Frontal cortex (tissue), 4 donors: Measurements from ENCODE around the gene ABHD12B. TPM values are rescaled to one million over a fixed set of nuclear protein-coding genes. Genes with fewer than 3 reads are reported as not detected.

ENCODE experiments used
- DNase-seq, 2 donors: peaks; one replicate each; pipeline ENCODE4 v3.0.0; 2012; ENCODE audit warnings: low spot score in 2 of 2
- FAIRE-seq: peaks from 2 replicates; lab custom pipeline; 2012; peaks lifted over from hg19 to GRCh38; lab: Jason Lieb, UNC
- total RNA-seq: library from RNA; depleted of rRNA; stranded (reverse); fragments of >200 nt; gene quantifications from one replicate; pipeline ENCODE4 v1.2.3, GENCODE V29; 2014
- donor health status: control.
- donor health status: control.
- donor health status: control.

ABHD12B gene, protein sequence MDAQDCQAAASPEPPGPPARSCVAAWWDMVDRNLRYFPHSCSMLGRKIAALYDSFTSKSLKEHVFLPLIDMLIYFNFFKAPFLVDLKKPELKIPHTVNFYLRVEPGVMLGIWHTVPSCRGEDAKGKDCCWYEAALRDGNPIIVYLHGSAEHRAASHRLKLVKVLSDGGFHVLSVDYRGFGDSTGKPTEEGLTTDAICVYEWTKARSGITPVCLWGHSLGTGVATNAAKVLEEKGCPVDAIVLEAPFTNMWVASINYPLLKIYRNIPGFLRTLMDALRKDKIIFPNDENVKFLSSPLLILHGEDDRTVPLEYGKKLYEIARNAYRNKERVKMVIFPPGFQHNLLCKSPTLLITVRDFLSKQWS
- total RNA-seq: not detected

DNA sequence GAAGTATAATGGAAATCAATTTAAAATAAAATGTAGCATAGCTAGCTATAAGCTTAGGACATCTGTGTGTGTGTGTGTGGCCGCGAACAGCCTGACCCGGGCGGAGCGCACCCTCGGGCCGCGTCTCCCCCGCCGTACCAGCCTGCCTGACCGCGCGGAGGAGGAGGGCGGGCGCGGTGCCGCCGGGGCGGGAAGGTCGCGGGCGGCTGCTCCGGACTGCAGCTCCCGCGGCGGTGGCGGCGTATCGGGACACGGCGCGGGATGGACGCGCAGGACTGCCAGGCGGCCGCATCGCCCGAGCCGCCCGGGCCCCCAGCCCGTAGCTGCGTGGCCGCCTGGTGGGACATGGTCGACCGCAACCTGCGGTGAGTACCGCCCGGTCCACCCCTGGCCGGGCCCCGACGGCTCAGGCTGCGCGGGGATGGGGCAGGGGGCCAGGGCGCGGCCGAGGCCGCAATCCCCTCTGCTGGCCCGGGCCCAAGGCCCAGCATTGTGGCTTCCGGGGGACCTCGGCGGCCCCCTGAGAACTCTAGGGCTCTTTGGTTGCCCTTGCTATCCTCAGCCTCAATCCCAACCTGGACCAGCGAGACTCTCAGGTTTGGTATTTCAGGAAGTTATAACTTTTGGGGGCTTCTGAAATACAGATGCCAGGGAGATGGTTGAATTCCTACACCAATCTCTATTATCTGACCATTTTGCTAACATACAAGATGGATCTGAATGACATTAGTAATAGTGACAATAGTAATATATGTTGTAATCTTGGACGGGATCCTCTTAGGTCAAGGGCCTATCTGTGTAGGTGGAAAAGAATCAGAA is at the start of gene ABHD12B:
Gene ABHD12B, plus strand, starts transcription at position 140 of the 819 bp plus-strand sequence. Its CDS starts 122 bp downstream, at position 262.
- peak in 1 of 2 donors; percentile 44 for DNase-seq
- FAIRE-seq: no peak

DNA sequence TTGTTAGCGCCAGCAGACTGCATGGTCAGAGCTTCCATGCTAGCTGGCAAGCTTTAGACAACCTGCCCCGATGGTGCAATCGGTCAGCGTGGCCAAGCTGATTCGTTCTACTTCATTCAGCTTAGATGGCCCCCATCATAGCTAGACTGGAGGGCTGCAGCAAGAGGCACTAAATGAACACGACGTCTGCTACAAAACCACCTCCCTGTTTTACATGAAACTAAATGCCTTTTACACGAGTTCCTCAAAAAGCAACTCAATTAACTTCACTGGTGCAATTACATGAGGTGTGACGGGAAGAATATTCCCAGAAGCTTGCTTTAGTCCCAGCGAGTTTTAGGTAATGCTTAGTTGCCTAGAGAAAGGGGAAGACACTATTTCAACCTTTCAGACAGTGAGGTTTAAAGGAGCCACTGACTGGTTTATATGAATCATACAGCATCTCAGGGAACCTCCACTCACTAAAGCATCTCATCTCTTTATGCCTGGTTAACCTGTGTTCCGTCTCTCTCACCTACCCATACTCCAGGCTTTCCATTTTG is 49.3 kb upstream of the ABHD12B start:
- no peak for DNase-seq

GRCh38 chr14:50823051-50823761 is 48.6 kb upstream of the ABHD12B start:
- DNase-seq (no peak), FAIRE-seq (no peak)

More for the DNA sequence above, 49.3 kb upstream of the ABHD12B start:
- no peak for FAIRE-seq

DNA sequence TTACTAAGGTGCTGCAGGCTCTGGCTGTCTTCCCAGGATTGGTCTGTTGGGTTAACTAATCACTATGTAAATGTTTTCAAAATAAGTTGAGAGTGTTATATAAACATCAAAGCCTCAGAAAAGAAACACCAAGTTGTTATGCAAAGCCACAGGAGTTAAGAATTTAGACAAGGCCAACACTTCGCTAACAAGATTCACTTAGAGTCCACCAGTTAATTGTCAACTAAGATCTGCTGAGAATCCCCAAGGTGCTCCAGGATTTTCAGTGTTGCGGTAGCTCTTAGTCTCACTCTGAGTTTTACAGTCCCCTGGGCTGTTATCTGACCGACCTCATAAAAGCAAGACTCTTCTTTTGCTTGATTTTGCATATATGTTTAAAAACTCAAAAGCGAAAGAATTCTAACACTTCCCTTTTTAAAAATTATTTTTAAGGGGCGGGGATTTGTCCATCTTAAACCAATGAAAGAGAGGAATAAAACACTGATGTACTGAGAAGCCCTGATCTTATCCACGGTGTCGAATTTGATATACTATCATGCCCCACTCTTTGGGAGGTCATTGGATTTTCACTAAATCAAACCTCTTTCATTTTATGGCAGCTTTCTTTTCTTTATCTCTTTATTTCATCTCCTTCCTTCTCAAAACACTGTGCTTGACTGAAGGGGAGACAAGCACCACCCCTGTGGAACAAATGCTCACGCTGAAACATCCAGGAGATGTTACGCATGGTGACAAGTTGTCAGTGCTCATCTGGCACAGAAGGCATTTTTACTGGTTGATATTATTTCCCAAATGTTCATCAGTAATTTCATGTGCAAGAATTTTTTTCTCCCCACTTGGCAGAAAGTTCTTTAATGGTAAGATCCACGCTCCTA is 47.9 kb upstream of the ABHD12B start:
- DNase-seq: no peak
- no peak for FAIRE-seq

- FAIRE-seq (no peak), DNase-seq (no peak)
Observed at GRCh38 chr14:50825307-50825706, 46.5 kb upstream of the ABHD12B start.

GRCh38 chr14:50826681-50827080 is 45.2 kb upstream of the ABHD12B start:
- FAIRE-seq (no peak), DNase-seq (no peak)

DNA sequence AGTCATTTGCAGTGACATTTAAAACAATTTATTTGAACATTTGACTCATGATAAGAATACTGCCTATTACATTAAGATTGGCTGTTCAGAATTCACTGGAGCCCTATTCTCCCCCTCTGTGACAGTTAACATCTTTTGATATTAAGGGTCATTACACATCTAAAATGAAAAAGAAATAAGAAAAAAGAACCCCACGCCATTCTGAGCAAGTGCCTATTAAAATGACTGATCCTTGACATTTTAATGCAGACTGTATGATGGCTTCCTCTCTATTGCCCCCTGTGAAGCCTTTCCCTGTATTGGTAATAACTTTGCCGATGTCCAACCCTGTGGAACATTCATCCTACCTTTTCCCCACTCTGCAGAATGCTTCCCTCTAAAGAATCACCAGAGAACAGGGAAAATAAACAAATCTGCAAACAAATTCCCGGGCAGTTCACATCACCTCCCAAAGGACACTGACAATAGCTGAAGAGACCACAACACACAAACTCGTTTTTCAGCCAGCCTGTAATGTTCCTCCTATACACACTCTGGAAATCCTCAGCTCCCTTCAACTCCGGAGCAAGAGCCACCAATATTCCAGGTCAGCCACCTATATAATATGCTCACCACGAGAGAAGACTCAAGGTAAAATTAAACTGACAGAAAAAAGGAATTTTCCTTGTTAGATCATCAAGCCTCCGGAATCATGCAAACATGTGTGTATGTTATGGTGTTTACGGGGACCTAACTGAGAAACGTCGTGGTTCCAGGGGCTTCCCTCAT is 42.9 kb upstream of the ABHD12B start:
- DNase-seq (no peak), FAIRE-seq (no peak)

- DNase-seq: no peak
- FAIRE-seq: no peak
Observed at GRCh38 chr14:50829489-50830043, 42.3 kb upstream of the ABHD12B start.

DNA sequence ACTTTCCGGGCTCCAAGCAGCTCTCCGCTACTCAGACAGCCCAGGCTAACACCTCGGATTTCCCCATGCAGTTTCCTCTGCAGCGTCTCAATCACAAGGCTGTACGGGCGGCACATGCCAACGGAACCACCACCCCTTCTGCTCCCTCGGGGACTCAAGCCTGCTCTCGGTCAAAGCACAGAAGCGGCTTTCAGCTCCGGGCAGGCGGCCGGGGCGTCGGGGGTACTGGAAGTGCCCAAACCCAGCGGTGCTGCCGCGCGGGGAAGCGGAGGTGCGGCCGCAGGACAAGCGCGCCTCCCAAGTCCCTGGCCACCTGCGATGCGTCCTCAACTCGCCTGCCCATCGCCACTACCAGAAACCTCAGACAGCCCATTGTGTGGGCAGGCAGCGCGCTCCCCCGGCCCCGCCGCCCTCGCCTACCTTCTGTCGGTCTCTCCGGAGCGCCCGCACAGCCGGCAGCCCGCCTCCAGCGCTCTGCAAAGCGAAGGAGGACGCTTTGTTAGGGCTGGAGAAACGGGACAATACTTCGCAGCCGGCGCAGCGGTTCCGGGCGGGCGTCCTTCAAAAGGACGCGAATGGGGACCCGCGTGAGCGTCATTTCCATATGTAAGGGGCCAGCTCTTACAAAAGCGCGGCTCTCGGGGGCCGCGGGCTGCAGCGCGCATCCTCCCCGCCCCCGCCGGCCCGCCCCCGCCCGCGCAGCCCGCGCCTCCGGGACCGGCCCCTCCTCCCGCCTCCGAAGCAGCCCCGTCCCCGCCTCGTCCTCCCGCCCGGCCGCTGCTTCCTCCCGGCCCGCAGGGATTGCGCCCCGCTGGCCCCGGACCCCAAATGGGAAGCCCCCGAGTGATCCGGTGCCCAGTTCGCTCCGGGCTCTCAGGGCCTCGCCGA is 41.6 kb upstream of the ABHD12B start:
- FAIRE-seq (no peak), DNase-seq (peak; percentile 64 to 79)

DNA sequence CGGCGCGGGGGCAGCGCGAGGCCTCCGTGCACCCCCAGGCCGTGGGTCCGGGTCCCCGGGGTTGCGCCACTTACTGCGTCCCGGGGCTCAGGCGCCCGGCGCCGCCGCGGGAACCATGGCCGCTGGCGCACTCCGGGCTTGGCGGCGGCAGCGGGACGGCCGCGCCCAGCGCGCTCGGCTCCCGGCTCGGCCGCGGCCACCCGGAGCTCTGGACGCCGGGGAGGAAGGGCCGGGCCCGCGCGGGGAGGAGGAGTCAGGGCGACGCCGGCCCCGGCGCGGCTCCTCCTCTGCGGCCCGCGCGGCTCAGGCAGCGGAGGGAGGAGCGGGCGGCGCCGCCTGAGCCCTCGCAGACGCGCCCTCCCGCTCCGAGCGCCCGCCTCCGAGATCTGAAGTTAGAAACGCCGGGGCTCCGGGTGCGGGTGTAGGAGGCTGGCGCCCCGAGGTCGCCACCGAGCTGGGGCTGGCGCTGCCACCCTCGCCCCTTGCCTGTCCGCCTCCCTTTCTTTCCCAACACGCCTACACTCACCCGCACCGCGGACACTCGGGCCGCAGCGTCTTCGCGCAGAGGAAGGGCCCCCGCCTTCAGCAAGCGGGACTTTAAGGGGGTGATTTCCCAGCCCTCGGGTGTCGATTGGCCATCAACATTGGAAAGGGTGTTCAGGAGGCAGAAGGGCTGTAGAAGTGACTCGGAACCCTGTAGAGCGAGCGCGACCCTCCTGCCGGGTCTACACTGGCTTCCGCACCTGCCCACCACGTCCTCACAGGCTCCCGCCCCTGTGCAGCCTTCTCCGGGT is 40.7 kb upstream of the ABHD12B start, which contains the start of gene NIN:
Gene NIN, minus strand, starts transcription at position 231 of the 794 bp plus-strand sequence. CDS start 9,106 bp downstream, outside the sequence.
- FAIRE-seq (no peak), DNase-seq (peak; percentile 69 to 78)

DNA sequence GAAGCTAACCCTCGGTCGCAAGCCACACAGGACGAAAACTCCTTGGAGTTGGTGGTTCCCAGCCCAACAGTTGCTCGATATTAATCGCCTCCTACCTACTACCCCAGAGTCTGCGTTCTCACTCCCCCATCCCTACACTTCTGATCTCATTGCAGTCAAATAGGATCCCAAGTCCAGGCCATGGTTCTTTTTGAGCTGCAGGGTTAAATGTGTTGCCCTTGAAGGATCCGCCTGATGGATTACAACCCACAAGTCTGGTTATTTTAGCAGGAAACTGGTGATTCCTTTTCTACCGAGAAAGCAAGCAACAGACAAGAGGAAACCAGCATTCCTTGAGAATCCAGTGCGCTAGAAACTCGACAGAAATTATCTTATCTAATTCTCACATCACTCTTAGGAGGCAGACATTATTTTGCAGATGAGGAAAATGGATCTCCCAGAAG is 40.1 kb upstream of the ABHD12B start:
- DNase-seq: peak in 1 of 2 donors; percentile 18
- FAIRE-seq: no peak

DNA sequence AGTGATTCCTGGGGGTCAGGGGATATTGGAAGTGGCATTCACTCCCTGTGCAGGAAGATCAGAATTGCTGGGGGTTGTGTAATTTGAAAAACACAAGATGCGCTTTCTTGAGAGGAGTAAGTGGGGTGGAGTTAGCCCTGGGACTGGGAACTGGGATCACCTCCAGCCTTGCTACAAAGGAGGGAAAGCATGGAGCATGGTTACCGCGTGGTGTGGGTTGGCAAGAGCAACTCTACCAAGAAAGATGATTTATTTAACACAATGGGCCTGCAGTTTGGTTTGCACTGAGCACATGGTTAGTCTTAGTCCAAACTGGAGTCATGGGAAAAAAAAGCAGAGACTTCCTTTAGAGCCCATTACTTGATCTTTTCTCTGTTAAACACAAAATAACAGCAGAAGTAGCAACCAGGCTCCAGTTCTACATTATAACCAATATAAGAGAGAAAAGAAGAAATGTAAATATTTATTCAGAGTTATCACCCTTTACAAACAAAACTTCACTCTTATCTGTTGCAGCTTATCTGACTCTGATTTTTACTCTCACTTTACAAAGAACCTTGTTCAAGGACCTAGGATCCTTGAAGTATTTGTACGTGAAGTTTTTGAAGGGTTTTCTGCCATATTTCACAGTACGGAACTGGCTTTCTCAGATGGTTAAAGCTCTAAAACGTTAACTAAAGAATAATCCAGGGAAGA is 38.8 kb upstream of the ABHD12B start:
- FAIRE-seq: no peak
- DNase-seq: no peak

DNA sequence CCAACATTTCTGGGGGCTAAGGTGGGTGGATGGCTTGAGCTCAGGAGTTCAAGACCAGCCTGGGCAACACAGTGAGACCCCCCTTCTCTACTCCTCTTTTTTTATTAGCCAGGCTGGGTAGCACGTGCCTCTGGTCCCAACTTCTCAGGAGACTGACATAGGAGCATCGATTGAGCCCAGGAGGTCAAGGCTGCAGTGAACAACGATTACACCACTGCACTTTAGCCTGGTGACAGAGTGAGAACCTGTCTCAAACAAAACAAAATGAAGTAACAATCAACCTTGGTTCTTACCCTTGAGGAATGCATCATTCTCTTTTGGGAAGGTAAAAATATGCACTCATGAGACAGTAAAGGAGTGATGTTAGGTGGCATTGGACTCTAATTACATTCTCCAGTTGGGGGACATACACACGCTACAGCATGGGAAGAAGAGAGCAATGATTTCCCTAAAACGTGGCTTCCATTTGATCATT is 37.0 kb upstream of the ABHD12B start:
- no peak for FAIRE-seq
- DNase-seq: no peak

GRCh38 chr14:50835280-50835679 is 36.6 kb upstream of the ABHD12B start:
- DNase-seq (no peak), FAIRE-seq (no peak)

- no peak for FAIRE-seq
- DNase-seq: no peak
Observed at GRCh38 chr14:50836515-50836914, 35.3 kb upstream of the ABHD12B start.
